H1 (cell line): ENCODE results near the gene ASB16. TPM values are rescaled to one million over a fixed set of nuclear protein-coding genes. Genes with fewer than 3 reads are reported as not detected.

ENCODE experiments used
- CHD1 ChIP-seq: IDR thresholded peaks from 2 replicates; pipeline ENCODE4 v1.6.1; 2012; ENCODE audit warnings: low read depth, low read length, improper control_type of control experiment
- EP300 ChIP-seq, 2 experiments: IDR thresholded peaks; 1 replicate in 1 of 2; 2 replicates in 1 of 2; pipeline ENCODE4 v1.6.1; 2011 to 2012; ENCODE audit warnings: low read depth in 2 of 2, low read length in 2 of 2, mild to moderate bottlenecking in 2 of 2, borderline replicate concordance in 1 of 2, inconsistent platforms in 1 of 2, moderate library complexity in 1 of 2
- POLR2A ChIP-seq, 2 experiments: IDR thresholded peaks; 1 replicate in 1 of 2; 2 replicates in 1 of 2; pipeline ENCODE4 v1.6.1; 2011; ENCODE audit warnings: low read depth in 2 of 2, low read length in 2 of 2, mild to moderate bottlenecking in 2 of 2; ENCODE audit errors: control extremely low read depth in 1 of 2
- POU5F1 ChIP-seq: IDR thresholded peaks from 2 replicates; pipeline ENCODE4 v1.6.1; 2011; ENCODE audit warnings: low read depth, mild to moderate bottlenecking, low read length, moderate library complexity
- RAD21 ChIP-seq, 2 experiments: IDR thresholded peaks in 1 of 2; conservative IDR thresholded peaks in 1 of 2; 2 replicates each; pipeline ENCODE4 v1.6.1; 2011; ENCODE audit warnings: low read depth in 2 of 2, low read length in 2 of 2, improper control_type of control experiment in 1 of 2, inconsistent platforms in 1 of 2, mild to moderate bottlenecking in 1 of 2, moderate library complexity in 1 of 2
- RNF2 ChIP-seq: fragments of 200-900, 300-1000 bp; sonication (generic); IDR thresholded peaks from 2 replicates; pipeline ENCODE4 v1.7.1; 2016; ENCODE audit warnings: borderline replicate concordance, low read depth, mild to moderate bottlenecking, antibody characterized with exemption, low read length; ENCODE audit not compliant: poor library complexity, severe bottlenecking; ENCODE audit errors: missing control alignments
- RXRA ChIP-seq: IDR thresholded peaks from 2 replicates; pipeline ENCODE4 v1.6.1; 2011; ENCODE audit warnings: low read depth, mild to moderate bottlenecking, low read length, moderate library complexity; ENCODE audit not compliant: insufficient read depth
- SAP30 ChIP-seq: fragments of 300-600 bp; sonication (generic); IDR thresholded peaks from 2 replicates; pipeline ENCODE4 v1.7.1; 2012; ENCODE audit warnings: low read length, moderate library complexity, mild to moderate bottlenecking, inconsistent platforms; ENCODE audit not compliant: insufficient read depth, insufficient replicate concordance
- polyA plus RNA-seq, 7 experiments: library from polyadenylated mRNA; depleted of rRNA in 3 of 7; stranded (reverse) in 5 of 7; unstranded in 2 of 7; fragments of >200 nt in 5 of 7; fragments of 200-250 nt in 2 of 7; gene quantifications; 1 replicate in 5 of 7; 2 replicates in 1 of 7; 4 replicates in 1 of 7; pipeline versions ENCODE4 v1.2.1 to v1.2.3, GENCODE V29; 2011 to 2013; ENCODE audit warnings: missing spikeins in 2 of 7, mixed read lengths in 2 of 7
- total RNA-seq: library from RNA; stranded (reverse); fragmentation: NEBNext Ultra II Directional; extraction: Animal tissue kit (Norgen Biotek cat#: 25700); gene quantifications from 2 replicates; pipeline ENCODE4 v1.2.1, GENCODE V29; 2021
- TF ChIP-seq, protein P1 (sequence below), 3 experiments: IDR thresholded peaks; 1 replicate in 2 of 3; 2 replicates in 1 of 3; pipeline versions ENCODE4 v1.5.1 to v1.6.1; 2011; ENCODE audit warnings: low read length in 3 of 3, mild to moderate bottlenecking in 3 of 3, inconsistent platforms in 2 of 3, low read depth in 1 of 3, moderate library complexity in 1 of 3; ENCODE audit not compliant: insufficient read depth in 1 of 3; ENCODE audit errors: control extremely low read depth in 1 of 3

ASB16 gene
- total and polyA plus RNA-seq, 2 of the 8 experiments (the other 6 are each of a cell fraction or from before 2014, with no cell fraction given), result 0.05 TPM; not detected in 1

DNA sequence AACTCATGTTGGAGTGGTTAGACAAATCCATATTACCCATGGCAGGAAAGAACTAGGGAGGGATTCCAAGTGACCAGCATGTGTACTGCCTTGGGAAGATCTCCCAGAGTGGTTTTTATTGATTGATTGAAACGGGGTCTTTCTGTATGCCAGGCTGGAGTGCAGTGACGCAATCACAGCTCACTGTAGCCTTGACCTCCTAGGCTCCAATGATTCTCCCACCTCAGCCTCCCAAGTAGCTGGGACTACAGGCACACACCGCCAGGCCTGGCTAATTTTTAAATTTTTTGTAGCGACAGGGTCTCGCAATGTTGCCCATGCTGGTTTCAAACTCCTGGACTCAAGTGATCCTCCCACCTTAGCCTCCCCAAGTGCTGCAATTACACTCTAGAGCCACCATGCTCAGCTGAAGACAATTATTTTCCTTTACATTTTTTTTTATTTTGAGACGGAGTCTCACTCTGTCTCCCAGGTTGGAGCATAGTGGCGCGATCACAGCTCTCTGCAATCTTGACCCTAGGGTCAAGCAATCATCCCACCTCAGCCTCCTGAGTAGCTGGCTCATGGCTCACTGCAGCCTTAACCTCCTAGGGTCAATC, 13.8 kb downstream of the ASB16 start (continued):
- TF ChIP-seq, protein P1, sequence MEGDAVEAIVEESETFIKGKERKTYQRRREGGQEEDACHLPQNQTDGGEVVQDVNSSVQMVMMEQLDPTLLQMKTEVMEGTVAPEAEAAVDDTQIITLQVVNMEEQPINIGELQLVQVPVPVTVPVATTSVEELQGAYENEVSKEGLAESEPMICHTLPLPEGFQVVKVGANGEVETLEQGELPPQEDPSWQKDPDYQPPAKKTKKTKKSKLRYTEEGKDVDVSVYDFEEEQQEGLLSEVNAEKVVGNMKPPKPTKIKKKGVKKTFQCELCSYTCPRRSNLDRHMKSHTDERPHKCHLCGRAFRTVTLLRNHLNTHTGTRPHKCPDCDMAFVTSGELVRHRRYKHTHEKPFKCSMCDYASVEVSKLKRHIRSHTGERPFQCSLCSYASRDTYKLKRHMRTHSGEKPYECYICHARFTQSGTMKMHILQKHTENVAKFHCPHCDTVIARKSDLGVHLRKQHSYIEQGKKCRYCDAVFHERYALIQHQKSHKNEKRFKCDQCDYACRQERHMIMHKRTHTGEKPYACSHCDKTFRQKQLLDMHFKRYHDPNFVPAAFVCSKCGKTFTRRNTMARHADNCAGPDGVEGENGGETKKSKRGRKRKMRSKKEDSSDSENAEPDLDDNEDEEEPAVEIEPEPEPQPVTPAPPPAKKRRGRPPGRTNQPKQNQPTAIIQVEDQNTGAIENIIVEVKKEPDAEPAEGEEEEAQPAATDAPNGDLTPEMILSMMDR (IDR thresholded peaks at IDR 0.05; ENCODE audit: control extremely low read depth in 1 of 3, insufficient read depth in 1 of 3, low read depth in 1 of 3, low read length in 3 of 3), result no peak
- TF ChIP-seq RNF2 (no peak), CHD1 (no peak), POU5F1 (no peak), EP300 (IDR thresholded peaks at IDR 0.05; ENCODE audit: borderline replicate concordance in 1 of 2, low read depth in 2 of 2, low read length in 2 of 2) (no peak), RAD21 (IDR thresholded peaks at IDR 0.05 in 1 of 2, conservative IDR thresholded peaks at IDR 0.05 in 1 of 2; ENCODE audit: low read depth in 2 of 2, low read length in 2 of 2) (no peak), RXRA (no peak), POLR2A (IDR thresholded peaks at IDR 0.05; ENCODE audit: control extremely low read depth in 1 of 2, low read depth in 2 of 2, low read length in 2 of 2) (no peak), SAP30 (no peak)
- TF ChIP-seq, all 59 proteins: peak for 0
